GM19468 (cell line): ENCODE measurements around the gene TMEM212.
"Not testable (repeated sequence)": the region's sequence is repeated elsewhere in the genome, so short reads cannot be mapped to it uniquely, and the experiment has no call there.

Source experiments
- ATAC-seq: cut with Tn5 transposase; IDR thresholded peaks from one replicate; pipeline ENCODE4 v1.9.1; 2021; ENCODE audit warnings: mild to moderate bottlenecking, moderate library complexity, moderate number of reproducible peaks; ENCODE audit not compliant: unreplicated experiment; ENCODE audit errors: extremely low read depth

The TMEM212 gene

GRCh38 chr3:171812811-171813210, 30.3 kb upstream of the TMEM212 start:
- ATAC-seq = no peak

- no peak for ATAC-seq
These were observed 29.8 kb upstream of the TMEM212 start for GRCh38 chr3:171813278-171813896.

- ATAC-seq = no peak
These were observed 29.2 kb upstream of the TMEM212 start for GRCh38 chr3:171813897-171814460.

GRCh38 chr3:171814662-171815061, 28.5 kb upstream of the TMEM212 start:
- not testable (repeated sequence) for ATAC-seq

- ATAC-seq = no peak
These were observed 27.1 kb upstream of the TMEM212 start for GRCh38 chr3:171815973-171816595.

- no peak for ATAC-seq
These were observed 25.9 kb upstream of the TMEM212 start for GRCh38 chr3:171817074-171817800.

GRCh38 chr3:171821044-171821443, 22.1 kb upstream of the TMEM212 start:
- ATAC-seq = no peak

GRCh38 chr3:171821778-171822358, 21.3 kb upstream of the TMEM212 start:
- ATAC-seq = no peak

- no peak for ATAC-seq
These were observed 20.6 kb upstream of the TMEM212 start for GRCh38 chr3:171822431-171823106.

GRCh38 chr3:171824116-171824515, 19.0 kb upstream of the TMEM212 start:
- ATAC-seq = no peak

GRCh38 chr3:171824824-171825221, 18.3 kb upstream of the TMEM212 start:
- no peak for ATAC-seq

GRCh38 chr3:171825222-171825828, 17.8 kb upstream of the TMEM212 start:
- no peak for ATAC-seq

- ATAC-seq = no peak
These were observed 15.8 kb upstream of the TMEM212 start for GRCh38 chr3:171827385-171827784.

GRCh38 chr3:171827836-171828458, 15.2 kb upstream of the TMEM212 start:
- ATAC-seq = no peak

- ATAC-seq = no peak
These were observed 14.0 kb upstream of the TMEM212 start for GRCh38 chr3:171828902-171829770.

- no peak for ATAC-seq
These were observed 13.2 kb upstream of the TMEM212 start for GRCh38 chr3:171829841-171830517.

GRCh38 chr3:171830518-171830875, 12.7 kb upstream of the TMEM212 start:
- no peak for ATAC-seq

- no peak for ATAC-seq
These were observed 11.2 kb upstream of the TMEM212 start for GRCh38 chr3:171831936-171832335.
